GM21825 (cell line): ENCODE data around the gene CYP21A2.
"Not testable (repeated sequence)": the region's sequence is repeated elsewhere in the genome, so short reads cannot be mapped to it uniquely, and the experiment has no call there.

Experiments used
- ATAC-seq: cut with Tn5 transposase; IDR thresholded peaks from one replicate; pipeline ENCODE4 v1.9.1; 2021; ENCODE audit warnings: mild to moderate bottlenecking, moderate library complexity; ENCODE audit not compliant: unreplicated experiment

CYP21A2 gene

GRCh38 chr6:32037598-32038524 is at the start of gene CYP21A2:
Gene CYP21A2, plus strand, starts transcription at chr6:32038415. Its CDS starts 8 bp downstream, at chr6:32038423.
- not testable (repeated sequence) for ATAC-seq

DNA sequence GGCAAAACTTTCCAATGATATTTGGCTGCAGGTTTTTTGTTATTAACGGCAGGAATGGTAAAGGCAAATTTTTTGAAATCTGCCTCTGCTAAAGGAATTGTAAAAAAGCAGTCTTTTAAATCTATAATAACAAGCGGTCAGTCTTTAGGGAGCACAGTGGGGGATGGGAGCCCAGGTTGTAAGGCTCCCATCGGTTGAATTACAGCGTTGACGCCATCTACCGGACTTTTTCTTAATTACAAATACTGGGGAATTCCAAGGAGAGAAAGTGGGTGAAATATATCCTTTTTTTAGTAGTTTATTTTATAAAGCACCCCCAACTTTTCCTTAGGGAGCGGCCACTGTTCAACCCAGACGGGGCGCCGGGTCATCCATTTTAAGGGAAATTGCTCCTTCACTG is 48.9 kb upstream of the CYP21A2 start:
- not testable (repeated sequence) for ATAC-seq

DNA sequence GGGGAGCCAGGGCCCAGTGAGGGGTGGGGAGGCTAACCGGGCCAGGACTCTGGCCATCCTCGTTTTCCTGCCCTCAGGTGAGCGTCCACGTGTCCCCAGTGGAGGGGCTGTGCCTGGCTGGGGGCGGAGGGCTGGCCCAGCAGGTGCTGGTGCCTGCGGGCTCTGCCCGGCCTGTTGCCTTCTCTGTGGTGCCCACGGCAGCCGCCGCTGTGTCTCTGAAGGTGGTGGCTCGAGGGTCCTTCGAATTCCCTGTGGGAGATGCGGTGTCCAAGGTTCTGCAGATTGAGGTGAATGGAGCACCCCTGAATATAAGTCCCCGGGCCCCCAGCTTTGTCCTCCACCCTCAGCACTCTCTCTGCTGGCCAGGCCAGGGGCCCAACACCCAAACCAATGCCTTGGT is 43.8 kb upstream of the CYP21A2 start:
- not testable (repeated sequence) for ATAC-seq

DNA sequence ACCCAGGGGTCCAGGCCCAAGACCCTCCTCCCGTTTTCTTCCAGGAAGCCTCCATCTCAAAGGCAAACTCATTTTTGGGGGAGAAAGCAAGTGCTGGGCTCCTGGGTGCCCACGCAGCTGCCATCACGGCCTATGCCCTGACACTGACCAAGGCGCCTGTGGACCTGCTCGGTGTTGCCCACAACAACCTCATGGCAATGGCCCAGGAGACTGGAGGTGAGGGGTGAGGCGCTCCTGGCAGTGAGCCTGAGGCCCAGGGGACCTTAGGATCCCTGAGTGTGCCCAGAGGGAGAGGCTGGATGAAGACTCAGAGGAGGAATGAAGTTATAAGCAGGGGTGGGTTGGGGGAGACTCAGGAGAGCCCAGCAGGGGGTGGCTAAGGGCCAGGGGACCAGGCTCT is 41.8 kb upstream of the CYP21A2 start:
- ATAC-seq: not testable (repeated sequence)

GRCh38 chr6:32002546-32003268 is 35.5 kb upstream of the CYP21A2 start:
- not testable (repeated sequence) for ATAC-seq

DNA sequence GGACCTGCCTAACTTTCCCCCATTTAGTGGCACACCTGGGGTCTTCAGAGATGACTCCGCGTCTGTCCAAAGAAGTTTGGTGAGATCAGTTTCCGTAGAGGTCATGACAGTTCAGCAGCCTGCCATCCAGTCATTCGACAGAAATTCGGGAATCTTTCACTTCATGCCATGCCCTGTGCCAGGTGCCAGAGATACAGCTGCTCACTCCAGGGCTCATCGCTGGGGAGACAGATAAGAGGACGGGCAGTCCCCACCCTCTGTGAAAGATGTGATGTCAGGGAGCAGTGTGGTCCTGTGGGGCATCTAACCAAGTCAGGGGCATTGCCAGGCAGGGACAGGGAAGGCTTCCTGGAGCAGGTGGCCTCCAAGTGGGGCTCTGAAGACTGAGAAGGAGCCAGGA is 34.9 kb upstream of the CYP21A2 start:
- not testable (repeated sequence) for ATAC-seq

- not testable (repeated sequence) for ATAC-seq
These were observed 33.8 kb upstream of the CYP21A2 start for GRCh38 chr6:32004393-32004792.

- ATAC-seq: not testable (repeated sequence)
These were observed 33.2 kb upstream of the CYP21A2 start for GRCh38 chr6:32004864-32005537.

DNA sequence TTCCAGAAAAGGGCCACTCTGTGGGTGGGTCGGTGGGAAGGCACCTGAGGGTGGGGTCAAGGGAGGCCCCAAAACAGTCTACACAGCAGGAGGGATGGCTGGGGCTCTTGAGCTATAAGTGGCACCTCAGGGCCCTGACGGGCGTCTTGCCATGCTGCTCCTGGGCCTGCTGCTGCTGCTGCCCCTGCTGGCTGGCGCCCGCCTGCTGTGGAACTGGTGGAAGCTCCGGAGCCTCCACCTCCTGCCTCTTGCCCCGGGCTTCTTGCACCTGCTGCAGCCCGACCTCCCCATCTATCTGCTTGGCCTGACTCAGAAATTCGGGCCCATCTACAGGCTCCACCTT is 32.7 kb upstream of the CYP21A2 start:
- not testable (repeated sequence) for ATAC-seq

DNA sequence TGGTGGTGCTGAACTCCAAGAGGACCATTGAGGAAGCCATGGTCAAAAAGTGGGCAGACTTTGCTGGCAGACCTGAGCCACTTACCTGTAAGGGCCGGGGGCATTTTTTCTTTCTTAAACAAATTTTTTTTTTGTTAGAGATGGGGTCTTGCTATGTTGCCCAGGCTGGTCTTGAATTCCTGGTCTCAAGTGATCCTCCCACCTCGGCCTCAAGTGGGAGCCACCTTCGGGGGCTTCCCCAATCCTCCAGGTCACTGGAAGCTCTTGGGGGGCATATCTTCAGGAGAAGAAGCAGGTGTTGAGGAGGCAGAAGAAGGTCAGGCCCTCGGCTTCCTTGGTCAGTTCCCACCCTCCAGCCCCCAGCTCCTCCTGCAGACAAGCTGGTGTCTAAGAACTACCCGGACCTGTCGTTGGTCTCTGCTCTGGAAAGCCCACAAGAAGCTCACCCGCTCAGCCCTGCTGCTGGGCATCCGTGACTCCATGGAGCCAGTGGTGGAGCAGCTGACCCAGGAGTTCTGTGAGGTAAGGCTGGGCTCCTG is 32.2 kb upstream of the CYP21A2 start:
- not testable (repeated sequence) for ATAC-seq

DNA sequence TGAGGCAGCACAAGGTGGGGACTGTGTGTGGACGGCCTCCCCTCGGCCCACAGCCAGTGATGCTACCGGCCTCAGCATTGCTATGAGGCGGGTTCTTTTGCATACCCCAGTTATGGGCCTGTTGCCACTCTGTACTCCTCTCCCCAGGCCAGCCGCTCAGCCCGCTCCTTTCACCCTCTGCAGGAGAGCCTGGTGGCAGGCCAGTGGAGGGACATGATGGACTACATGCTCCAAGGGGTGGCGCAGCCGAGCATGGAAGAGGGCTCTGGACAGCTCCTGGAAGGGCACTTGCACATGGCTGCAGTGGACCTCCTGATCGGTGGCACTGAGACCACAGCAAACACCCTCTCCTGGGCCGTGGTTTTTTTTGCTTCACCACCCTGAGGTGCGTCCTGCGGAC is 31.1 kb upstream of the CYP21A2 start:
- not testable (repeated sequence) for ATAC-seq

DNA sequence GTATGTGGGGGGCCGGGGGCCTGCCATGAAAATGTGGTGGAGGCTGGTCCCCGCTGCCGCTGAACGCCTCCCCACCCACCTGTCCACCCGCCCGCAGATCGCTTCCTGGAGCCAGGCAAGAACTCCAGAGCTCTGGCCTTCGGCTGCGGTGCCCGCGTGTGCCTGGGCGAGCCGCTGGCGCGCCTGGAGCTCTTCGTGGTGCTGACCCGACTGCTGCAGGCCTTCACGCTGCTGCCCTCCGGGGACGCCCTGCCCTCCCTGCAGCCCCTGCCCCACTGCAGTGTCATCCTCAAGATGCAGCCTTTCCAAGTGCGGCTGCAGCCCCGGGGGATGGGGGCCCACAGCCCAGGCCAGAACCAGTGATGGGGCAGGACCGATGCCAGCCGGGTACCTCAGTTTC is 30.2 kb upstream of the CYP21A2 start:
- ATAC-seq: not testable (repeated sequence)

GRCh38 chr6:32008616-32009015 is 29.6 kb upstream of the CYP21A2 start:
- ATAC-seq: not testable (repeated sequence)

DNA sequence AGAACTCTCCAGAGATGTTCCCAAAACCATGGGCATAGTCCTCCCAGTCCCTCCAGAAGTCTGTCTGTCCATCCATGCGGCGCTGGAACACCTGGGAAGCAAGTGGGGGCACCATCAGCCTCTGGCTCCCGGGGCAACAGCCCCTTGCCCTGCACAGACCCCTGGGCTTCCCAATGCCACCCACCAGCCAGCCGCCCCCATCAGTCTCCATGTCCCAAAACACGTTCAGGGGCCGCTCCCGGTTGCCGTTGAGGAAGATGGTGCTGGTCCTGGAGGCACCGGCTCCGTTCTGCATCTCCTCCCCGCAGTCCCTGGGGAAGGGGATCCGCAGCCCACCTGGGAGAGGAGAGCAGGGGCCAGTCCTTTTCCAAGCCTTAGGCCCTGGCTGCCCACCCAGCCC is 28.7 kb upstream of the CYP21A2 start:
- ATAC-seq: not testable (repeated sequence)

GRCh38 chr6:32010856-32011530 is 27.2 kb upstream of the CYP21A2 start:
- not testable (repeated sequence) for ATAC-seq

GRCh38 chr6:32012941-32013617 is 25.1 kb upstream of the CYP21A2 start:
- not testable (repeated sequence) for ATAC-seq

DNA sequence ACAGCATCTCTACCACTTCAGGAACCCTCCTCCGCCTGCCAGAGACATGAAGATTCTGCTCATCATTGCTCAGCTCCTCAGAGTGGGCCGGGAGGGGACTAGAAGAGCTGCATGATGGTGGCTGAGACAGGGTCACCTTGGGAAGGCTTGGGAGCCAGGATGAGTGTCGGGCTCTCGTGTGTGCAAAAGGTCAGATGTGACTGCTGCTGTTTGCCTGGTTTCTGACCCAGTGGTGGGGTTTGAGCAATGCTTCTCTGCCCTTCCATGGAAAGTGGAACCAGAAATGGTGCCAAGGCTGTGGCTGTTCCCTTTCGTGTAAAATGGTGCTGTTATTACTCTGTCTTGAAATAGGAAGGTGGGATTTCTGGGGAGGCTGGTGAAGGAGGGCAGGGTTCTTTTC is 24.5 kb upstream of the CYP21A2 start:
- not testable (repeated sequence) for ATAC-seq

DNA sequence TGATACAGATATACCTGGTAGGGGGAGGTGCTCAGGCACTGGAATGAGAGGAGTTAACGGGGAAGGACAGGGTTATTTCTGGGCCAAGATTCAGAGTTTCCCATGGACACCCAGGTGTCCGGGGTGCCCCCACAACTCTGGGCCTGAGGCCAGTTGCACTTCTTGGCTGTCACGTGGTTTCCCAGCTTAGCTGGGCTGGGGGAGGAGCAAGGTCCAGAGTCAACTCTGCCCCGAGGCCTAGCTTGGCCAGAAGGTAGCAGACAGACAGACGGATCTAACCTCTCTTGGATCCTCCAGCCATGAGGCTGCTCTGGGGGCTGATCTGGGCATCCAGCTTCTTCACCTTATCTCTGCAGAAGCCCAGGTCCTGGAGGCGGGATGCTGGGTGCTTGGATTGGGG is 23.7 kb upstream of the CYP21A2 start, which contains the start of gene C4B:
Gene C4B, plus strand, starts transcription at position 249 of the 400 bp plus-strand sequence. Its CDS starts 51 bp downstream, at position 300.
- not testable (repeated sequence) for ATAC-seq

DNA sequence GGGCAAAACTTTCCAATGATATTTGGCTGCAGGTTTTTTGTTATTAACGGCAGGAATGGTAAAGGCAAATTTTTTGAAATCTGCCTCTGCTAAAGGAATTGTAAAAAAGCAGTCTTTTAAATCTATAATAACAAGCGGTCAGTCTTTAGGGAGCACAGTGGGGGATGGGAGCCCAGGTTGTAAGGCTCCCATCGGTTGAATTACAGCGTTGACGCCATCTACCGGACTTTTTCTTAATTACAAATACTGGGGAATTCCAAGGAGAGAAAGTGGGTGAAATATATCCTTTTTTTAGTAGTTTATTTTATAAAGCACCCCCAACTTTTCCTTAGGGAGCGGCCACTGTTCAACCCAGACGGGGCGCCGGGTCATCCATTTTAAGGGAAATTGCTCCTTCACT is 16.1 kb upstream of the CYP21A2 start:
- not testable (repeated sequence) for ATAC-seq

DNA sequence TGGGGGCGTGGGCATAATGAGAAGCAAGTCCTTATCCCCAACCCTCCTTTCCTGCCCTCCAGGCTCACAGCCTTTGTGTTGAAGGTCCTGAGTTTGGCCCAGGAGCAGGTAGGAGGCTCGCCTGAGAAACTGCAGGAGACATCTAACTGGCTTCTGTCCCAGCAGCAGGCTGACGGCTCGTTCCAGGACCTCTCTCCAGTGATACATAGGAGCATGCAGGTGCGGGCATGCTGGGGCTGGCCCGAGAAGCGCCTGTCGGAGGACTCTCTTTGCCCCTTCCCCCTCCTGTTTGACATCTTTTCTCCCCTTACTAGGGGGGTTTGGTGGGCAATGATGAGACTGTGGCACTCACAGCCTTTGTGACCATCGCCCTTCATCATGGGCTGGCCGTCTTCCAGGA is 9.6 kb upstream of the CYP21A2 start:
- not testable (repeated sequence) for ATAC-seq
